Midbrain (tissue), 1 donor: ENCODE results near the gene SPTBN4.
"Not testable (repeated sequence)": the region's sequence is repeated elsewhere in the genome, so short reads cannot be mapped to it uniquely, and the experiment has no call there.

Source experiments
- DNase-seq: peaks from one replicate; lab custom pipeline; 2025; lab: John Stamatoyannopoulos, UW

The SPTBN4 gene

DNA sequence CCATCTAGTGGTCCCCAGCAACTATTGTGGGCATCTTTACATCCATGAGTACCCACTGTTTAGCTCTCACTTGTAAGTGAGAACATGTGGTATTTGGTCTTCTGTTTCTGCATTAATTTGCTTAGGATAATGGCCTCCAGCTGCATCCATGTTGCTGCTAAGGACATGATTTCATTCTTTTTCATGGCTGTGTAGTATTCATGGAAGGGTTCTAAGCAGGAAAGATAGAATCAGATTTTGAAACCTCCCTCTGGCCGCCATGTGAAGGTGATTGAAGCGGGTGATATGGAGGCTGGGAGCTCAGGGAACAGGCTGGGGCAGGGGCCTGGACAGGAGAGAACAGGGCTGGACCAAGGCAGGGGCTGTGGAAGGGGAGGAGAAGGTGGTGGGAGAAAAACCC is 154.5 kb downstream of the SPTBN4 start:
- DNase-seq: no peak

DNA sequence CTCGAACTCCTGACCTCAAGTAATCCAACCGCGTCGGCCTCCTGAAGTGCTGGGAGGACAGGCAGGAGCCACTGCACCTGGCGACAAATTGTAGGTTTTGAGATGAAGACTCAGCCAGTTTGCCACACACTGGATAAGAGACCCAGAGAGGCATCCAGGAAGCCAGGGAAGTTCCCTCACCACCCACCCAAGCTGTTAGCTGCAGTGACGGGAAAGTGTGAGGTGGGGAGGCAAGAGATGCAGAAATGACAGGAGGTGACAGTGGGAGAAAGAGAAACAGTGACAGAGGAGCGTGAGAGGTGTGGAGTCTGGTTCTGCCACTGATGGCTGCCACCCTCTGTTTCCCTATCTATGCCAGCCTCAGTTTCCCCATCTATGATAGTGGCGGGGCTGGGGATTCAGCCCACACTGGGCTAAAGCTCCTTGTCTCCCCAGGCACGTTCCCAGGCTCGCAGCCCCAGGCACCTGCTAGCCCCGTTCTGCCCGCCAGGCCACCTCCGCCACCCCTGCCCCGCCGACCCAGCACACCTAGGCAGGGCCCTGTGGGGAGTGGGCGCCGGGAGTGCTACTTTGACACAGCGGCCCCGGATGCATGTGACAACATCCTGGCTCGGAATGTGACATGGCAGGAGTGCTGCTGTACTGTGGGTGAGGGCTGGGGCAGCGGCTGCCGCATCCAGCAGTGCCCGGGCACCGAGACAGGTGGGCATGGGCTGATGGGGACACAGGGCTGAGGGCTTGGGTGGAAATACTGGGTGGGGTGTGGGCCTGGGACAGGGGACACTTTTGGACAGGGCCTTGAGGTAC is 155.4 kb downstream of the SPTBN4 start:
- DNase-seq: no peak

- no peak for DNase-seq
These were observed 155.9 kb downstream of the SPTBN4 start for GRCh38 chr19:40622773-40623075.

GRCh38 chr19:40623403-40624251 is 156.8 kb downstream of the SPTBN4 start:
- no peak for DNase-seq

DNA sequence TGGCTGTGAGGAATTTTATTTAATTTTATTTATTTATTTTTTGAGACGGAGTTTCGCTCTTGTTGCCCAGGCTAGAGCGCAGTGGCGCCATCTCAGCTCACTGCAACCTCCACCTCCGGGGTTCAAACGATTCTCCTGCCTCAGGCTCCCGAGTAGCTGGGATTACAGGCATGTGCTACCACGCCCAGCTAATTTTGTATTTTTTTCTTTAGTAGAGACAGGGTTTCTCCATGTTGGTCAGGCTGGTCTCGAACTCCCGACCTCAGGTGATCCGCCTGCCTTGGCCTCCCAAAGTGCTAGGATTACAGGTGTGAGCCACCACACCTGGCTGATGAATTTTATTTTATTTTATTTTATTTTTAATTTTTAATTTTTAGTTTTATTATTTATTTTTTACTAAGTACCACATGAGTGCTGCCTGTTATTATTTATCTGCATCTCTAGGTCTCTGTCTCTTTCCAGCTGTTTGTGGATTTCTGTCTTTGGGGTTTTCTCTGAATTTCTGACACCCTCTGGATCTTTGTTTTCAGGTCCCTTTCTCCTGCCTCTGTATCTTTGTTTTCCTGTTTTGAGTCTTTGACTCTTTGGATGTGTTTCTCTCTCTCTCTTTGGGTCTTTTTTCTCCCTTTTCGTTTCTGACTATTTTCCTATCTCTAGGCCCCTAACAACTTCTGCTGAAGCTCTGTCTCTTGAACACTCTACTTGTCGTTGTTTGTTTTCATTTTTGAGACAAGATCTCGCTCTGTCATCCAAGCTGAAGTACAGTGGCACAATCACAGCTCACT is 157.8 kb downstream of the SPTBN4 start:
- not testable (repeated sequence) for DNase-seq

- no peak for DNase-seq
These were observed 158.8 kb downstream of the SPTBN4 start for GRCh38 chr19:40625406-40626120.
